Fibroblast of pulmonary artery (primary cell): ENCODE results near the gene MAP3K1.

Source experiments
- DNase-seq: peaks from one replicate; pipeline ENCODE4 v3.0.0-alpha.2; 2010; ENCODE audit warnings: low read depth
- H3K4me3 ChIP-seq: replicated peaks from 2 replicates; pipeline ENCODE4 v1.5.1; 2011; ENCODE audit warnings: low read depth, mild to moderate bottlenecking, control low read depth, low read length, moderate library complexity
- CTCF ChIP-seq: IDR thresholded peaks from 2 replicates; pipeline ENCODE4 v1.5.1; 2011; ENCODE audit warnings: mild to moderate bottlenecking, control low read depth, low read length, inconsistent platforms; ENCODE audit errors: missing control alignments

The MAP3K1 gene

DNA sequence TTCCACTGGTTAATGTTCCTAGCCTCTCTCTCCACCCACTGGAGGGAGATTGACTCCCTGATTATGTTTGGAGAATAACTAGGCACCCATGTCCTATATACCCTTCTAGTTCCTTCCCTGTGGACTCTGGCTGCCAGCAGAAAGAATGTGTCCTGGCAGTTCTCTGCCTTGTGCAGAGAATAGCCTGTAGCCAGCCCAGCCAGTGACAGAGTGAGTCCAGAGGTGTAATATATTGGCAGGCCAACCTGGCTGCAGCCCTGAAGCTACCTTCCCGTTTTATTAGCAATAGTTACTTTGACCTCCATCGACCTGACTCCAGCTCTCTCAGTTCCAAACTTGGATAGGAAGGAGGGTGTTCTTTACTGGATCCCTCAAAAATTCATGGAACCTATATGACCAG lies 102.2 kb downstream of the MAP3K1 start:
- no peak overlapping the region for H3K4me3 ChIP-seq
- DNase-seq = no peak
- no peak for TF ChIP-seq CTCF

DNA sequence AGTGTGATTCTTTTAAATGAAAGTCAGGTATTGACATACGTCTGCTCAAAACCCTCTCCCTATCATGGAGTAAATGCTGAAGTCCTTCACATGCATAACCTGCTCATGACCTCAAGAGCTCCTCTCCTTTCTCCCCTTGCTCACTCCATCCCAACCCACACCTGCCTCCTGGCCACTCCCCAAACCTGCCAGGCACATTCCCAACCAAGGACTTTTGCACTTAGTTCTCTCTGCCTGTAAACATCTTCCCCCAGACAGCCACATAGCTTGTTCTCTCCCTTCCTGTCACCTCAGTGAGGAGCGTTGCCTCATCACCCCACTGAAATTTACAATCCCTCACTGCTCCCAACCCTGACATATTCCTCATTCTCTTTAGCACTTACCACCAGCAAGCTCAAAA lies 102.7 kb downstream of the MAP3K1 start:
- no peak for TF ChIP-seq CTCF
- no peak overlapping the region for H3K4me3 ChIP-seq
- DNase-seq = no peak

GRCh38 chr5:56919942-56920662 lies 104.8 kb downstream of the MAP3K1 start:
- DNase-seq = no peak
- H3K4me3 ChIP-seq = no peak overlapping the region
- TF ChIP-seq CTCF = no peak

- H3K4me3 ChIP-seq = no peak overlapping the region
- DNase-seq = no peak
- no peak for TF ChIP-seq CTCF
Observed at GRCh38 chr5:56922922-56923321, 107.6 kb downstream of the MAP3K1 start.

DNA sequence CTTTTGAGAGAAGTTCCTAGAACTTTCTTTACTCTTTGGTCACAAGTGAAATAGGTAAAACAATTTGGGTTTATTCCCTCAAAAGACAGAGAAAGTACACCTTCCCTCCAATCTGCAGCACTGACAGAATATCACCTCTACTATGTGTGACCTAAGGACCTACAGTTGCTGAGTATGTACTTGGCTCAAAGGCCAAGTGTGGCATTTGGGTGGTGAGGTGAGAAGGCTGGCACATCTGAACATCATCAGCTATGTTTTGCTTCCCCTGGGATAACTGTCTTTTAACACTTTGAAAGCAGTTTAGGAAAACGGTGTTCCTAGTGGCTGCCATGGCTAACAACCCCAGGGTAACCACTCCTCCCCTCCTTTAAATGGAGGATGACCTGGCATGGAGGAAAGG lies 119.0 kb downstream of the MAP3K1 start:
- no peak for TF ChIP-seq CTCF
- no peak for DNase-seq
- H3K4me3 ChIP-seq = no peak overlapping the region

GRCh38 chr5:56938858-56939257 lies 123.5 kb downstream of the MAP3K1 start:
- no peak for DNase-seq
- H3K4me3 ChIP-seq = no peak overlapping the region
- TF ChIP-seq CTCF = no peak

- no peak for TF ChIP-seq CTCF
- H3K4me3 ChIP-seq = no peak overlapping the region
- no peak for DNase-seq
Observed at GRCh38 chr5:56941981-56942380, 126.6 kb downstream of the MAP3K1 start.
